Transverse colon (tissue), 4 donors: Measurements from ENCODE around the gene PRKCD. TPM values are rescaled to one million over a fixed set of nuclear protein-coding genes. Genes with fewer than 3 reads are reported as not detected.
A peak's percentile ranks its signal among the peaks of the same experiment; 100 is the strongest.

ENCODE experiments used
- DNase-seq: peaks from one replicate; pipeline ENCODE4 v3.0.0-alpha.2; 2019
- H3K27ac ChIP-seq, 4 donors: fragments of 200-600 bp; sonication (generic); 2 replicates each; pipeline ENCODE4 v1.5.1; 2016 to 2018; ENCODE audit warnings: inconsistent platforms in 4 of 4
- H3K27me3 ChIP-seq: fragments of 200-600 bp; sonication (generic); 2 replicates; pipeline ENCODE4 v1.5.1; 2017; ENCODE audit warnings: inconsistent platforms
- H3K36me3 ChIP-seq, 4 donors: fragments of 200-600 bp; sonication (generic); 2 replicates each; pipeline ENCODE4 v1.5.1; 2017 to 2019; ENCODE audit warnings: inconsistent platforms in 4 of 4
- H3K4me1 ChIP-seq, 4 donors: fragments of 200-600 bp; sonication (generic); 2 replicates each; pipeline ENCODE4 v1.5.1; 2017 to 2020; ENCODE audit warnings: inconsistent platforms in 4 of 4
- H3K4me3 ChIP-seq, 4 donors: fragments of 200-600 bp; sonication (generic); 1 replicate in 1 of 4; 2 replicates in 3 of 4; pipeline versions ENCODE4 v1.5.1 to v1.6.1; 2017 to 2019; ENCODE audit warnings: inconsistent platforms in 4 of 4
- H3K9me3 ChIP-seq, 2 donors: fragments of 200-600 bp; sonication (generic); 2 replicates each; pipeline ENCODE4 v1.5.1; 2017 to 2019; ENCODE audit warnings: inconsistent platforms in 2 of 2
- CTCF ChIP-seq, 5 experiments: fragments of 200-600 bp in 3 of 5; fragments of 450-650 bp in 2 of 5; sonication (generic) in 3 of 5; IDR thresholded peaks; 1 replicate in 2 of 5; 2 replicates in 3 of 5; pipeline ENCODE4 v1.5.1; 2016 to 2017; ENCODE audit warnings: antibody characterized with exemption in 5 of 5, inconsistent platforms in 3 of 5, mild to moderate bottlenecking in 2 of 5, moderate library complexity in 1 of 5
- EP300 ChIP-seq: sonication (generic); formaldehyde crosslinking; IDR thresholded peaks from one replicate; pipeline ENCODE4 v1.6.1; 2017; ENCODE audit warnings: antibody characterized with exemption, low read depth
- POLR2A ChIP-seq: fragments of 450-650 bp; IDR thresholded peaks from one replicate; pipeline ENCODE4 v1.6.1; 2016; ENCODE audit warnings: antibody characterized with exemption, mild to moderate bottlenecking, moderate library complexity
- POLR2AphosphoS5 ChIP-seq, 3 donors: sonication (generic); formaldehyde crosslinking; IDR thresholded peaks; one replicate each; pipeline ENCODE4 v1.6.1; 2016; ENCODE audit warnings: antibody characterized with exemption in 3 of 3
- WGBS, 2 donors: methylation state at CpG; one replicate each; pipeline ENCODE4 v1.1.5; 2018; ENCODE audit warnings: low coverage in 1 of 2; 5-methylcytosine and 5-hydroxymethylcytosine counted together
- in situ Hi-C, 4 donors: fragments of 200-750 bp; cut with MboI; loops; one replicate each; pipeline versions ENCODE4 v1.15.0 to v1.15.1; 2017; ENCODE audit warnings: low sequenced_read_pairs in 3 of 4, low pct_ligation_motif_present in 1 of 4, low pct_unique_long_range_greater_than_20kb in 1 of 4
- intact Hi-C: fragments of 100-400 bp; cut with DNase I; formaldehyde crosslinking; loops from one replicate; pipeline ENCODE4 v1.15.1; 2023; ENCODE audit warnings: low total_unique reads
- total RNA-seq, 4 donors: library from RNA; depleted of rRNA; stranded (reverse); fragments of >200 nt; gene quantifications; one replicate each; pipeline ENCODE4 v1.1.0, GENCODE V29; 2016

The PRKCD gene
- total RNA-seq, 4 donors from 2014 or later = 43.8 to 78.9 (median 55.9) TPM

- in situ Hi-C loops (no loop called here), intact Hi-C loops (no loop called here)
- H3K36me3 ChIP-seq = peaks cover 0 to 4% (median 2%) of the 10 kb centered on the region in 4 donors
- H3K27ac ChIP-seq = peak overlapping the region in 3 of 4 donors; percentile 23 to 71 (median 25)
- H3K9me3 ChIP-seq = no peaks in the 10 kb centered on the region
- no peaks in the 10 kb centered on the region for H3K27me3 ChIP-seq
- H3K4me1 ChIP-seq = peaks cover 11 to 51% (median 25%) of the 10 kb centered on the region in 4 donors
- 78% methylated on average over 6 of the region's 7 CpGs; no CpG with 5 or more reads in 1 of the 2 donors for WGBS, 2 donors
- TF ChIP-seq CTCF (IDR thresholded peaks at IDR 0.05) (no peak), POLR2A (no peak), EP300 (no peak), POLR2AphosphoS5 (IDR thresholded peaks at IDR 0.05) (no peak)
- no peak overlapping the region for H3K4me3 ChIP-seq
- DNase-seq = no peak
Measured at GRCh38 chr3:53171064-53171418, 10.0 kb downstream of the PRKCD start.

- H3K9me3 ChIP-seq = no peaks in the 10 kb centered on the region
- DNase-seq = no peak
- H3K27ac ChIP-seq = peak overlapping the region in 2 of 4 donors; percentile 25 to 71
- H3K36me3 ChIP-seq = peaks cover 0 to 4% (median 2%) of the 10 kb centered on the region in 4 donors
- in situ Hi-C loops = no loop called here
- 76 to 77% methylated on average over 2 to 7 of the region's 7 CpGs for WGBS, 2 donors
- no peak overlapping the region for H3K4me3 ChIP-seq
- H3K4me1 ChIP-seq = peaks cover 10 to 44% (median 19%) of the 10 kb centered on the region in 4 donors
- no peaks in the 10 kb centered on the region for H3K27me3 ChIP-seq
- no peak for TF ChIP-seq POLR2A
- no peak for TF ChIP-seq EP300
- no peak for TF ChIP-seq CTCF (IDR thresholded peaks at IDR 0.05)
- TF ChIP-seq POLR2AphosphoS5 (IDR thresholded peaks at IDR 0.05) = no peak
- intact Hi-C loops = no loop called here
Measured at GRCh38 chr3:53171827-53172505, 11.0 kb downstream of the PRKCD start.

- Histone ChIP-seq H3K4me3 (no peak overlapping the region), H3K36me3 (peaks cover 0 to 4% (median 2%) of the 10 kb centered on the region in 4 donors), H3K9me3 (no peaks in the 10 kb centered on the region), H3K4me1 (peaks cover 7 to 33% (median 15%) of the 10 kb centered on the region in 4 donors), H3K27me3 (no peaks in the 10 kb centered on the region), H3K27ac (peak overlapping the region in 1 of 4 donors; percentile 71)
- in situ Hi-C loops = no loop called here
- no peak for DNase-seq
- WGBS, 2 donors = 93% methylated on average over 5 of the region's 5 CpGs; no CpG with 5 or more reads in 1 of the 2 donors
- no peak for TF ChIP-seq EP300
- no peak for TF ChIP-seq CTCF (IDR thresholded peaks at IDR 0.05)
- no peak for TF ChIP-seq POLR2A
- no peak for TF ChIP-seq POLR2AphosphoS5 (IDR thresholded peaks at IDR 0.05)
- intact Hi-C loops = no loop called here
Measured at GRCh38 chr3:53173107-53173506, 12.1 kb downstream of the PRKCD start.

GRCh38 chr3:53174346-53175250 lies 13.6 kb downstream of the PRKCD start:
- Histone ChIP-seq H3K27me3 (no peaks in the 10 kb centered on the region), H3K9me3 (no peaks in the 10 kb centered on the region), H3K36me3 (peaks cover 0 to 18% (median 8%) of the 10 kb centered on the region in 4 donors), H3K4me1 (peaks cover 0 to 23% (median 9%) of the 10 kb centered on the region in 4 donors), H3K27ac (peak overlapping the region in 2 of 4 donors; percentile 6 to 71), H3K4me3 (no peak overlapping the region)
- peak; percentile 47 for DNase-seq
- TF ChIP-seq EP300 (no peak), CTCF (IDR thresholded peaks at IDR 0.05) (no peak), POLR2A (no peak), POLR2AphosphoS5 (IDR thresholded peaks at IDR 0.05) (no peak)
- intact Hi-C loops = no loop called here
- WGBS, 2 donors = 78% methylated on average over 9 of the region's 9 CpGs; no CpG with 5 or more reads in 1 of the 2 donors
- in situ Hi-C loops = no loop called here
